ENCODE measurements around the gene TMEM132E.
A peak's percentile ranks its signal among the peaks of the same experiment; 100 is the strongest.

The TMEM132E gene

GRCh38 chr17:34609210-34609609, 29.8 kb downstream of the TMEM132E start (continued):
- TF ChIP-seq ZNF138 (tag by site-specific recombination; IDR thresholded peaks at IDR 0.05; ENCODE audit: borderline replicate concordance): no peak
- TF ChIP-seq ZNF600 (tag by site-specific recombination; IDR thresholded peaks at IDR 0.05): peak; percentile 81; the same call in 1 of the 2 replicates
- TF ChIP-seq, protein P1, sequence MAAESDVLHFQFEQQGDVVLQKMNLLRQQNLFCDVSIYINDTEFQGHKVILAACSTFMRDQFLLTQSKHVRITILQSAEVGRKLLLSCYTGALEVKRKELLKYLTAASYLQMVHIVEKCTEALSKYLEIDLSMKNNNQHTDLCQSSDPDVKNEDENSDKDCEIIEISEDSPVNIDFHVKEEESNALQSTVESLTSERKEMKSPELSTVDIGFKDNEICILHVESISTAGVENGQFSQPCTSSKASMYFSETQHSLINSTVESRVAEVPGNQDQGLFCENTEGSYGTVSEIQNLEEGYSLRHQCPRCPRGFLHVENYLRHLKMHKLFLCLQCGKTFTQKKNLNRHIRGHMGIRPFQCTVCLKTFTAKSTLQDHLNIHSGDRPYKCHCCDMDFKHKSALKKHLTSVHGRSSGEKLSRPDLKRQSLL (tag by site-specific recombination; IDR thresholded peaks at IDR 0.05): 0 out of 2 replicates have a peak, but pooled peaks have one; percentile 9
- TF ChIP-seq YY2 (tag by site-specific recombination; IDR thresholded peaks at IDR 0.05): no peak
- no peak for TF ChIP-seq ZNF174 (tag by site-specific recombination; IDR thresholded peaks at IDR 0.05)

DNA sequence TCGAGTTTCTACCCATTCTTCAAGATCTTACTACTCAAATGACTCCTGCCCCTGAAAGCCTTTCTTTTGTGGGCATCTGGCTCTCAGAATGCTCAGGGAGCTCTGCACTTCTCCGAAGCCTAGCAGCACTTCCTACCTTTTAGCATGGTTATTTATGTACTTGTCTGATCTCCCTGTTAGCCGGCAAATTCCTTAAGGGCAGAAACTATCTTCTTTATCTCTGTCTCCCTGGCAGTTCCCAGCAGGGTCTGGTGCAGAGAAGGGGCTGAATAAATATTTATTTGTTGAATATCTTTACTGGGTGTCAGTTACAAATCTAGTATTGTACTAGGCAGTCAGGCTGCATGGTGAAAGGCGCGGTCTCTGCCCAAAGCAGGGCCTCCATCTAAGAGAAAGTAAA, 30.7 kb downstream of the TMEM132E start:
- TF ChIP-seq ZNF211 (tag by site-specific recombination; IDR thresholded peaks at IDR 0.05; ENCODE audit: low read depth) (no peak), HOXA7 (CRISPR knock-in tag; IDR thresholded peaks at IDR 0.05; ENCODE audit: borderline replicate concordance) (no peak), GLIS1 (tag by site-specific recombination; IDR thresholded peaks at IDR 0.05) (peak; percentile 96), ZNF266 (tag by site-specific recombination; IDR thresholded peaks at IDR 0.05; ENCODE audit: low read depth) (no peak), ZIC2 (tag by site-specific recombination; IDR thresholded peaks at IDR 0.05) (peak; percentile 52; the same call in 1 of the 2 replicates)
- ChIA-PET CTCF (interaction anchor here (0.6 to 1.9 kb wide), 5 partner anchors 8 to 48 kb away, joined by 3 to 5 read pairs (median 3); no protein-coding TSS in a partner anchor), POLR2A (no interaction called here)

DNA sequence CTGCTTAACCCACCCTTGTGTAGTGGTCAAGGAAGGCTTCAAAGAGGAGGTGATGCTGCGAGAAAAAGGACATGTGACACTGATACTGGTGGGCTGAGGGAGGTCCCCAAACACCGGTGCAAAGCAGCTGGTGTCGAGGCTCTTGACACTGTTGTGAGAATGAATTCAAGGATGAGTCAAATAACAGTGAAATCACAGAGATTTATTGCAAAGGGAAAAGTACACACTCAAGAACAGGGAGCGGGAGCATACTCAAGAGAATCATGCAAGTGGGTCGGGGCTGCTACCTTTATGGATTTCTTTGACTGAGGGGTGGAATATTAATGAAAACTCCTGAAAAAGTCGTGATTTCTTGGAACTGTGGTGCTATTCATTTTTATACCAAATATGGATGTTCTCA, 31.1 kb downstream of the TMEM132E start:
- Histone ChIP-seq H3K4me1 (ENCODE audit: control insufficient read depth, insufficient read depth, low read length) (peaks cover 37% of the 10 kb centered on the region), H3K36me3 (ENCODE audit: control insufficient read depth in 2 of 2, insufficient read depth in 1 of 2, low read length in 2 of 2) (no peaks in the 10 kb centered on the region), H3K4me3 (ENCODE audit: low read depth, low read length) (no peak overlapping the region), H3K27ac (ENCODE audit: extremely low read depth, low read depth, low read length) (no peak overlapping the region), H3K9me3 (ENCODE audit: control insufficient read depth, insufficient read depth, low read depth, low read length) (no peaks in the 10 kb centered on the region)
- TF ChIP-seq ZNF146 (tag by site-specific recombination; IDR thresholded peaks at IDR 0.05) (peak; percentile 95), ZNF404 (tag by site-specific recombination; IDR thresholded peaks at IDR 0.05) (no peak)
- POLR2A ChIA-PET: no interaction called here
- CTCF ChIA-PET: interaction anchor here (0.6 to 0.8 kb wide), 2 partner anchors 26 to 689 kb away, joined by 3 to 4 read pairs; no protein-coding TSS in a partner anchor

More for the DNA sequence above, 30.7 kb downstream of the TMEM132E start:
- peaks cover 35% of the 10 kb centered on the region for H3K4me1 ChIP-seq (ENCODE audit: control insufficient read depth, insufficient read depth, low read length)
- H3K27ac ChIP-seq (ENCODE audit: extremely low read depth, low read depth, low read length): no peak overlapping the region
- no peaks in the 10 kb centered on the region for H3K36me3 ChIP-seq (ENCODE audit: control insufficient read depth in 2 of 2, insufficient read depth in 1 of 2, low read length in 2 of 2)
- H3K4me3 ChIP-seq (ENCODE audit: low read depth, low read length): no peak overlapping the region
- H3K9me3 ChIP-seq (ENCODE audit: control insufficient read depth, insufficient read depth, low read depth, low read length): no peaks in the 10 kb centered on the region

DNA sequence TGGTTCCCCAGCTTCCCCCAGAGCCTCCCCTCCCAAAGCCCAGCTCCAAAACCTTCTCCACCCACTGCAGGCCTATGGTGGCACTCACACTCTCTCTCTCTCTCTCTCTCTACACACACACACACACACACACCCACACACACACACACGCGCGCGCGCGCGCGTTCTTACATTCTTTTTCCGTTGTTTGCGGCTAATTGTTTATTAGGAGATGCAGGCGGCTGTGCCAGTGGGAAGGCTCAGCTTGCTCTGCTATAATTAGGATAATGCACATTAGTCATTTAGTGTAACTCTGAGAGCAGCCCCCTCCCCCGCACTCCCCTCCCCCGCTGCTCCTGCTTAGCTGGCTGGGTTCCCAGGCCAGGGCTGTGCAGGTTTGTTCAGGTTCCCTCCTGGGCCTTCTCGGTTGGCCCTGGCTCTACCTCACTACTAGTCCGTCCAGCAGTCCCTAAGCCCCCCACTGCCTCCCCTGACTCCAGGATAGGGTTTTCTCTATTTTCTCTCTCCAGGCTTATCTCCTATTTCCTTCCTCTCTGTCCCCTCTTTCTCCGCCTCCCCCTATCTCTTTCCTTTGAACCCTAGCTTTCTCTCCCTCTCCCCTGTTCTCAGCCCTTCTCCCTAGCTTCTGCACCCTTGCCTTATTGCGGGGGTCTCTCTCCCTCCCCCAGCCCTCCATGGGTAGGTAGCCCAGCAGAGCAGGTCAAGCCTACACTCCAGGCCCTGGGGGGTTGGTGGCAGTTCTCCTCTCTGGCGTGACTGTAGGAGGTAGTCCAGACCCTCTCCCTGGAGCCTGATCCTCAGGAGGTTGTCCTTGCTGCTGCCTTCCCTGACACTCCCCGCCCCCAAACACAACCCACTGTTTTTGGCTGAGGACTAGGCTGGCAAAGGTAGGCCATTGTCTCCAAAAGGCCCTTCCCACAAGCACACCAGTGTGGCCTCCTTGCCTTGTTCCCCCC, 34.0 kb downstream of the TMEM132E start:
- ChIA-PET POLR2A (interaction anchor here (0.6 to 1.5 kb wide), 10 partner anchors 9 to 1104 kb away, joined by 3 to 11 read pairs (median 4); partner anchors contain the start of genes CCT6B, TMEM132E and ZNF830), CTCF (interaction anchor here (0.9 to 2.7 kb wide), 6 partner anchors 25 to 70 kb away, joined by 3 to 7 read pairs (median 4); no protein-coding TSS in a partner anchor)
- peak overlapping the region; percentile 73 for H3K27ac ChIP-seq (ENCODE audit: extremely low read depth, low read depth, low read length)
- H3K4me3 ChIP-seq (ENCODE audit: low read depth, low read length): no peak overlapping the region
- no peaks in the 10 kb centered on the region for H3K36me3 ChIP-seq (ENCODE audit: control insufficient read depth in 2 of 2, insufficient read depth in 1 of 2, low read length in 2 of 2)
- peaks cover 52% of the 10 kb centered on the region for H3K4me1 ChIP-seq (ENCODE audit: control insufficient read depth, insufficient read depth, low read length)
- H3K9me3 ChIP-seq (ENCODE audit: control insufficient read depth, insufficient read depth, low read depth, low read length): no peaks in the 10 kb centered on the region
- no peak for TF ChIP-seq BCL11A (tag by site-specific recombination; IDR thresholded peaks at IDR 0.05; ENCODE audit: low read depth)
- TF ChIP-seq MYNN (tag by site-specific recombination; IDR thresholded peaks at IDR 0.05; ENCODE audit: borderline replicate concordance): no peak
- TF ChIP-seq YY1 (tag by site-specific recombination; IDR thresholded peaks at IDR 0.05): peak; percentile 40; the same call in 1 of the 2 replicates
- no peak for TF ChIP-seq GLI2 (tag by site-specific recombination; IDR thresholded peaks at IDR 0.05; ENCODE audit: borderline replicate concordance, low read depth)
- peak; percentile 48; the same call in 1 of the 2 replicates for TF ChIP-seq ZSCAN23 (tag by site-specific recombination; IDR thresholded peaks at IDR 0.05)
- peak; percentile 56 for TF ChIP-seq ZNF629 (tag by site-specific recombination; IDR thresholded peaks at IDR 0.05)
- TF ChIP-seq, protein P2, sequence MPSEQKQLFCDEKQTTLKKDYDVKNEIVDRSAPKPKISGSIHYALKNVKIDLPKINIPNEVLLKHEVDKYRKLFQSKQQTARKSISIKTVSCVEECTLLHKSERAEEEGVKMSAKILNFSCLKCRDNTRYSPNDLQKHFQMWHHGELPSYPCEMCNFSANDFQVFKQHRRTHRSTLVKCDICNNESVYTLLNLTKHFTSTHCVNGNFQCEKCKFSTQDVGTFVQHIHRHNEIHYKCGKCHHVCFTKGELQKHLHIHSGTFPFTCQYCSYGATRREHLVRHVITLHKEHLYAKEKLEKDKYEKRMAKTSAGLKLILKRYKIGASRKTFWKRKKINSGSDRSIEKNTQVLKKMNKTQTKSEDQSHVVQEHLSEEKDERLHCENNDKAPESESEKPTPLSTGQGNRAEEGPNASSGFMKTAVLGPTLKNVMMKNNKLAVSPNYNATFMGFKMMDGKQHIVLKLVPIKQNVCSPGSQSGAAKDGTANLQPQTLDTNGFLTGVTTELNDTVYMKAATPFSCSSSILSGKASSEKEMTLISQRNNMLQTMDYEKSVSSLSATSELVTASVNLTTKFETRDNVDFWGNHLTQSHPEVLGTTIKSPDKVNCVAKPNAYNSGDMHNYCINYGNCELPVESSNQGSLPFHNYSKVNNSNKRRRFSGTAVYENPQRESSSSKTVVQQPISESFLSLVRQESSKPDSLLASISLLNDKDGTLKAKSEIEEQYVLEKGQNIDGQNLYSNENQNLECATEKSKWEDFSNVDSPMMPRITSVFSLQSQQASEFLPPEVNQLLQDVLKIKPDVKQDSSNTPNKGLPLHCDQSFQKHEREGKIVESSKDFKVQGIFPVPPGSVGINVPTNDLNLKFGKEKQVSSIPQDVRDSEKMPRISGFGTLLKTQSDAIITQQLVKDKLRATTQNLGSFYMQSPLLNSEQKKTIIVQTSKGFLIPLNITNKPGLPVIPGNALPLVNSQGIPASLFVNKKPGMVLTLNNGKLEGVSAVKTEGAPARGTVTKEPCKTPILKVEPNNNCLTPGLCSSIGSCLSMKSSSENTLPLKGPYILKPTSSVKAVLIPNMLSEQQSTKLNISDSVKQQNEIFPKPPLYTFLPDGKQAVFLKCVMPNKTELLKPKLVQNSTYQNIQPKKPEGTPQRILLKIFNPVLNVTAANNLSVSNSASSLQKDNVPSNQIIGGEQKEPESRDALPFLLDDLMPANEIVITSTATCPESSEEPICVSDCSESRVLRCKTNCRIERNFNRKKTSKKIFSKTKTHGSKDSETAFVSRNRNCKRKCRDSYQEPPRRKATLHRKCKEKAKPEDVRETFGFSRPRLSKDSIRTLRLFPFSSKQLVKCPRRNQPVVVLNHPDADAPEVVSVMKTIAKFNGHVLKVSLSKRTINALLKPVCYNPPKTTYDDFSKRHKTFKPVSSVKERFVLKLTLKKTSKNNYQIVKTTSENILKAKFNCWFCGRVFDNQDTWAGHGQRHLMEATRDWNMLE (tag by site-specific recombination; conservative IDR thresholded peaks at IDR 0.05; ENCODE audit: low read depth): 0 out of 2 replicates have a peak, but pooled peaks have one; percentile 23
- TF ChIP-seq ZNF664 (tag by site-specific recombination; IDR thresholded peaks at IDR 0.05): no peak
- TF ChIP-seq ZNF248 (tag by site-specific recombination; IDR thresholded peaks at IDR 0.05): no peak
- peak; percentile 66; the same call in 1 of the 2 replicates for TF ChIP-seq ZNF837 (tag by site-specific recombination; IDR thresholded peaks at IDR 0.05)
- no peak for TF ChIP-seq ZNF416 (tag by site-specific recombination; IDR thresholded peaks at IDR 0.05)

All from HEK293 (cell line).